GM12875 (cell line): ENCODE results near the gene CNNM3.

Source experiments
- H3K4me3 ChIP-seq: one replicate; pipeline ENCODE4 v1.5.1; 2011; ENCODE audit warnings: low read depth, low read length, control low read depth
- CTCF ChIP-seq: IDR thresholded peaks from 2 replicates; pipeline ENCODE4 v1.5.1; 2011; ENCODE audit warnings: low read depth, mild to moderate bottlenecking, control low read depth, inconsistent platforms, low read length, moderate library complexity, borderline replicate concordance; ENCODE audit not compliant: insufficient read depth

CNNM3 gene

GRCh38 chr2:96848264-96848663 lies 32.2 kb downstream of the CNNM3 start:
- H3K4me3 ChIP-seq, result no peak overlapping the region
- no peak for TF ChIP-seq CTCF

GRCh38 chr2:96852667-96853066 lies 36.6 kb downstream of the CNNM3 start:
- no peak for TF ChIP-seq CTCF
- no peak overlapping the region for H3K4me3 ChIP-seq

GRCh38 chr2:96853321-96853720 lies 37.3 kb downstream of the CNNM3 start:
- no peak overlapping the region for H3K4me3 ChIP-seq
- no peak for TF ChIP-seq CTCF

GRCh38 chr2:96856776-96857666 lies 41.0 kb downstream of the CNNM3 start:
- TF ChIP-seq CTCF, result no peak
- H3K4me3 ChIP-seq, result peak overlapping the region; percentile 66

GRCh38 chr2:96857667-96858372 lies 41.8 kb downstream of the CNNM3 start, which contains the start of gene ANKRD39:
TSS of gene ANKRD39 (minus strand) at chr2:96858016. CDS start at chr2:96857987, 29 bp downstream.
- H3K4me3 ChIP-seq, result peak within 1 kb of the TSS; percentile 66

GRCh38 chr2:96859099-96859649 lies 43.1 kb downstream of the CNNM3 start:
- no peak overlapping the region for H3K4me3 ChIP-seq
- TF ChIP-seq CTCF, result no peak

More at GRCh38 chr2:96857667-96858372, 41.8 kb downstream of the CNNM3 start, which contains the start of gene ANKRD39:
- peak; percentile 94 for TF ChIP-seq CTCF
